HG02623 (cell line): ENCODE measurements around the gene MUS81.
"Not testable (repeated sequence)": the region's sequence is repeated elsewhere in the genome, so short reads cannot be mapped to it uniquely, and the experiment has no call there.

Experiments used
- ATAC-seq: cut with Tn5 transposase; IDR thresholded peaks from one replicate; pipeline ENCODE4 v1.9.1; 2021; ENCODE audit warnings: moderate library complexity; ENCODE audit not compliant: unreplicated experiment

The MUS81 gene

DNA sequence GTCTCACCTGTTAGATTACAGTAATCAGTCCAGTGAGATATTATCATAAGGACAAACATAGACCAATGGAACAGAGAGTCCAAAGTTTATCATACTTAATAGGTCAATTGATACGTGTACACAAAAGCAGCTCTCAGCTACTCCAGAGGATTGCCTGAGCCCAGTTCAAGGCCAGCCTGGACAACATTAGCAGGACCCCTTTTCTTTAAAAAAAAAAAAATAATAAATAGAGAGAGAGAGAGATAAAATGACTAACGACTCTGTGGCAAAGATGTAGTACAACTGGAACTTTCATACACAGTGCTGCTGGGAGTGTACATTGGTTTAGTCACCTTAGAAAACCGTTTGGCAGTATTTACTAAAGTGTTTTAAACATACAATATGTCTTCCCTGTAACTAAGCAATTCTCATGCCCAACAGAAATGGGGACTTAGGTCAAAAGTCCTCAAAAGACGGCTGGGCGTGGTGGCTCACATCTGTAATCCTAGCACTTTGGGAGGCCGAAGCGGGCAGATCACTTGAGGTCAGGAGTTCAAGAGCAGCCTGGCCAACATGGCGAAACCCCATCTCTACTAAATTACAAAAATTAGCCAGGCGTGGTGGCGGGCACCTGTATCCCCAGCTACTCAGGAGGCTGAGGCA, 15.9 kb upstream of the MUS81 start:
- ATAC-seq: no peak

DNA sequence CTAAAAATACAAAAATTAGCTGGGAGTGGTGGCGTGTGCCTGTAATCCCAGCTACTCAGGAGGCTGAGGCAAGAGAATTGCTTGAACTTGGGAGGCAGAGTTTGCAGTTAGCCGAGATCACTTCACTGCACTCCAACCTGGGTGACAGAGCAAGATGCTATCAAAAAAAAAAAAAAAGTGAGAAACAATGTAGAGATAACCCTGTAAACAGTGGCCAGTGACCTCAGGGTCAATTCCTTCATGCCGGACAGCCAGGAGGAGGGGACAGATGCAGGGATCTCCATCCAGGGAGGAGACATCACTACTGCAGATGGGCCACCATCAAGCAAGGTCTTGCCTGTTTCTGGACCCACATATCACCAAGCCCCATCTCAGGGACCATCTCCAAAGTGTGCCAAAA, 12.5 kb upstream of the MUS81 start:
- no peak for ATAC-seq

DNA sequence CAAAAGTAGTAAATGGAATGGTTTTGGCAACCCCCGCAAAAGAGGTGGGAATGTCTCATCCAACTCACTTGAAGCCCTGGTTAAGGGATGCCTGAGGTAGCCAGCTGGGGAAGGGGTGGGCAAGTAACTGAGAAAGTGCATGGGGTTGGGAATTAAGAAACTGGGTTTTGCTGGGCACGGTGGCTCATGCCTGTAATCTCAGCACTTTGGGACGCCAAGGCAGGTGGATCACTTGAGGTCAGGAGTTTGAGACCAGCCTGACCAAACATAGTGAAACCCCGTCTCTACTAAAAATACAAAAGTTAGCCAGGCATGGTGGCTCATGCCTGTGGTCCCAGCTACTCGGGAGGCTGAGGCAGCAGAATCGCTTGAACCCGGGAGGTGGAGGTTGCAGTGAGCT, 11.5 kb upstream of the MUS81 start:
- not testable (repeated sequence) for ATAC-seq

DNA sequence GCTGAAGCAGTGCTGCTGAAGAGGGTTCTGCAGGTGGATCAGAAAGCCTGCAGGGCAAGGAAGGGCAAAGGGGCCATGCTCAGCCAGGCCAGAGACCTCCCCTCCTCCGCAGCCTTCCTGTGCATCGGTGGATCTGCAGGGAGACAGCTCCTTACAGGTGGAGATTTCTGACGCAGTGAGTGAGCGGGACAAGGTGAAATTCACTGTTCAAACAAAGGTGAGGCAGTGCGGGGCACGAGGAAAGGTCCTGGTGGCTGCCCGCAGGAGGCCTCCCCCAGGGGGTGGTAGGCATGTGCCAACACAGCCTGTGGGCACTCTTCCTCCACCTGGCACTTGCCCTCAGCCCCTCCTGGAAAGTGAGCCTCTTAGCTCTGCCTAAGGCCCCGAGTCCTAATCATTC, 10.9 kb upstream of the MUS81 start:
- no peak for ATAC-seq

DNA sequence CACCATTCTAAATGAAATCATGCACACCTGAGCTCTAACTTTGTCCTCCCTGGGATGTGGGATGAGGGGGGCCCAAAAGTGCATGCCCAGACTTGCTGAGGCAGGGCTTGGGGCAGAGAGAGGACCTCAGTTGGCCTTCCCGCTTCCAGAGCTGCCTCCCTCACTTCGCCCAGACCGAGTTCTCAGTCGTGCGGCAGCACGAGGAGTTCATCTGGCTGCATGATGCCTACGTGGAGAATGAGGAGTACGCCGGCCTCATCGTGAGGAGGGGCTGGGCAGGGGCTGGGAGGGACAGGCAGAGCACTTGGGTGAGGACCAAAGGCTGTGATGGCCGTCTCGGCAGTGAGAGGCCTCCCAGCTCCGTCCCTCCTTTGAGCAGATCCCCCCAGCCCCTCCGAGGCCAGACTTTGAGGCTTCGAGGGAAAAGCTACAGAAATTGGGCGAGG, 10.4 kb upstream of the MUS81 start:
- no peak for ATAC-seq

GRCh38 chr11:65850217-65851082, 9.8 kb upstream of the MUS81 start:
- ATAC-seq: no peak

GRCh38 chr11:65851083-65851579, 9.1 kb upstream of the MUS81 start:
- no peak for ATAC-seq

DNA sequence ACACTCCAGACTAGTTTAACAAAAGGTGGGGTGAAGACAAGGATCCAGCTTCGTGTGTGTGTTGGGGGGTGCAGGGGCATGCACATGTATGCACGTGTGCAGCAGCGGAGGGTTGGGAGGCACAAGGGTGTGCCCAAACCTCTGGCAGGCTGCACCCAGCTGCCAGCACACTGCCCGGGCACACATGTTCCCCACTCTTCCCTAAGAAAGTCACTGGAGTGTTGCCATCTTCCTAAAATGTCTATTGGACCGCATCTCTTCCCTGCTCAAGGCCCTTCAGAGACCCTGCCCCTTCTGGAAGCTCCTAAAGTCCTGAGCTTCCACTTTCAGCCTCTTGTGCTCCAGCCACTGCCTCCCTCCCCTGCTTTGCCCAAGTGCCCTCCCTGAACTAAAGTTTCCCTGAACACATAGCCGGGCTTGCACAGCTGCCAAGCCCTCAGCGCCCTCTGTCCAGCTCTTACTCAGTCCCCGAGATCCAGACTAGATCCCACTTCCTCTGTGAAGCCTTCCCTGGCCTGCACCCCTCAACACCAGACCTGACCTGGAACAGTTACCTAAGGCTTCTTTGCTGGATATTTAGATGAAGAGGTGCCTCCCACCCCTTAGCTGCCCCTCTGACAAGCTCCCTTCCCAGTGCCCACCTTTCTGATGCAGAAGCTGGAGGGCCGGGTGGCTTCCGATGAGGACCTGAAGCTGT, 8.3 kb upstream of the MUS81 start:
- ATAC-seq: no peak

DNA sequence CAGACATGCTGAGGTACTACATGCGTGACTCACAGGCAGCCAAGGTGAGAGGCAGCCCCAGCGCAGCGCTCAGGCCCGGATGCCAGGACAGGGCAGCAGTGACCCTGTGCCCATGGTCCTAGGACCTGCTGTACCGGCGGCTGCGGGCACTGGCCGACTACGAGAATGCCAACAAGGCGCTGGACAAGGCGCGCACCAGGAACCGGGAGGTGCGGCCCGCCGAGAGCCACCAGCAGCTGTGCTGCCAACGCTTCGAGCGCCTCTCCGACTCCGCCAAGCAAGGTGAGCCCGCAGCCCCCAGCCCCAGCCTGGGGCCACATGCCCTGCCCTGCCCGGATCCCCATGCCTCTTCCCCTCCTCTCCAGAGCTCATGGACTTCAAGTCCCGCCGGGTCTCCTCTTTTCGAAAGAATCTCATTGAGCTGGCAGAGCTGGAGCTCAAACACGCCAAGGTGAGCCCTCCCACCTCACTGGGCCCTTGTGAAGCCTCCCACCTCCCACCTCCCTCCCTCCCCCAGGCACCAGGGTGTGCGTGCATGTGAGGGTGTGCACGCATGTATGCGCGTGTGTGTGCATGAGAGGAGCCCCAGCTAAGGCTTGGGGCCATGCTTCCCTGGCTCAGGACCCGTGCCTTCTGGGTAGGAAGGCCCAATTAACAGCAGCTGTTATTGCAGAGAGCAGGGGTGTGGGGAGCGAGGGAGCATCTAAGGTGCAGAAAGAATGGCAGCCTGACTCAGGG, 7.6 kb upstream of the MUS81 start:
- no peak for ATAC-seq

DNA sequence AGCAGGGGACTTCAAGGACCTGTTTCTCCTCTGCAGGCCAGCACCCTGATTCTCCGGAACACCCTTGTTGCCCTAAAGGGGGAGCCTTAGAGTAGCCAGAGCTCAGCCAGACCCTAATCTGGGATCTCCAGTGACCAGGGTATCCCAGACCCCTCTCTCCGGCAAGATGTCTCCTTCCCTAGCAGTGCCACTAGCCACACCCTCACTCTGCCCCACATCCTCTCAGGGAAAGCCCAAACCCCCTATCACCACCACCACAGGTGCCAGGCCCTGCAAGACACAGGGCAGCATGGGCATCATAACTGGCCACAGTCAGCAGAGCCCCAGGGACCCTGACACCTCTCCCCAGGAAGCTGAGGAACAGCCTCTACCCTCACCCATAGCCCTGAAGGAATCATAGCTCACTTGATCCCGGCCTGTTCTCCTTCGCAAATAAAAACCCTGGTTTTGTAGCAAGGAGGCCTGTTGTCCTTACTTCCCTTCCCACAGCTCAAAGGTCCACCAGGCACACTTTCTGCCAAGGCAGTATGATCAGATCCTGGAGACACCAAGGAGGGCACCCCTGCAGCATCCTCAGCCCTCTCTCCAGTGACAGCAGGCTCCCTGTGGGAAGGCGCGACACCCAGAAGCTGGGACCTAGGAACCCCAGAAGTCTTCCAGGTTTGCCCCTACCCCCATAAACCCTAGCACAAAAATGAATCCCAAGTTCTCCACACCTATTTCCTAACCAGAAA, 6.8 kb upstream of the MUS81 start:
- ATAC-seq: no peak

- no peak for ATAC-seq
Observed at GRCh38 chr11:65854161-65854592, 6.1 kb upstream of the MUS81 start.

DNA sequence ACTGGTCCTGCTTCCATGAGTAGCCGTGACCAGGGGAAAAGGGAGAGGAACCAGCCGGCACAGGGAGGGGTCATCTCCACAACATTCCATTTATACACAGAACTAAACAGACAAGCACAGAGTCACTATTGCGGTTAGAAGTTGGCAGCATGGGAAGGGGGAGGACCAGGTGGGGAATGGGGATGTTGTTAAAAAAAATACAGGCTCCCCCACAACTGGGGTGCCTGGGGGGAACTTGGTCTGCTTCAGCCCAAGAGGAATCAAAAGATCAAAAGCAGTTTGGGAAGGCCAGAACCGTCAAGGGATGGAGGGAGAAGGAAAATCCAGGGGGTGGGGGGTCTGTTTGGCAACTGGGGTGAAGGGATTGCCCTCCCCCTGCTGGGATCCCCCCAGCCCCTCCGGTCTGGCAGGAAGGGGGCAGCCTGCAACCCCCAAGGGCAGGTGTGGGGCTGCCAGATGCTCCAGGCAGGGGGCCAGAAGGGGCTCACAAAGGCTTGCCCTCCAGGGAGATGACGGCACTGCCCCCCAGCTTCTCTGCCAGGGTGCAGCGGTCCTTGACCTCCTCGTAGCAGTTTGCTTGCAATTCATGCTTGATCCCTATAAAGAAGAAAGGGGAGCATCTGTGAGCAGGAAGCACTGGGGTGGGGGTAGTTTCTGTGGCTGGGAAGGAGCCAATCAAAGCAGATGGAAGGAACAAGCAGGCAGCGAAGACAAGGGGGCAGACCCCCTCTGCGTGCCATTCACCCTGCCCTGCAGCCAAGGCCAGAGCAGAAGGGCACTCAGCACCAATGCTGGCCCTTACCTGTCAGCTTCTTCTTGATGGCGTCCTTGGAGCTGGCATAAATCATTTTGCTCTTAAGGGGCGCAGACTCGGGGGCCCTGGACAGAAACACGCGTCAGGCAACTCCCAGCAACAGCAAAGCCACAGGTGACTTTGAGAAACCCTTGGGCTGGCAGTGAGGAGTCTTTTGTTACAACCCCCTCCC, 5.1 kb upstream of the MUS81 start:
- no peak for ATAC-seq

DNA sequence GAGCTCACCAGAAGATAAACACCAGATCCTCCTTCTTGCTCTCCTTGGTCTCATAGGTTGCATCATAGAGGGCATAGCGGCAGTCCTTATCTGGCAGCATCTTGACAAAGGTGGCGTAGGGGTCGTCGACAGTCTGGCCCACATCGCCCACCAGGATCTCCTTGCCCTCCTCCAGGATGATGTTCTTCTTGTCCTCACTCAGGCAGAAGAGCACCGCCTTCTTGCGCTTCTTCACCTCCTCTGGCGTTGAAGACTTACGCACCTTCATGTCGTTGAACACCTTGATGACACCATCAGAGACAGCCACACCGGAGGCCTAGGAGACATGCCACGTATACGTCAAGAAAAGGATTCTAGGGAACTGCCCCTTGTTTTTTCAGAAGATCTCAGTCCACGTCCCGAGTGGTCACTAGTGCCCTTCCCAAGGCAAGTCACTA, 4.3 kb upstream of the MUS81 start:
- no peak for ATAC-seq

GRCh38 chr11:65856689-65857499, 3.3 kb upstream of the MUS81 start:
- peak; percentile 23 for ATAC-seq

DNA sequence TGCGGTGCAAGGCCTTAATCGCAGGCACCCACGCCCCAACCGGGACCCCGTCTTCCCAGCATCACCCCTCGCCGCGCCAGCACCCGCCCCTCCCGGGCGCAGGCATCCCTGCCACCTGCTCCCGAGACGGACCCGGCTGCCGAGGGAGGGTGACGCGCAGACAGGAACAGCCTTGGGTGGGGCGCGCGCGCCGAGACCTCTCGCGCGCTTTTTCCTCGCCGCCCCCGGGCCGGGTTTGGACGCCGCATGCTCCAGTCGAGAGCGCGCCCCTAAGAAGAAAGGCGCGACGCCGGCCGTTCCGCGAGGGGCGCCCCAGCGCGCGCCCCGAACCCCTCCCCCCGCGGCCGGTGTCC, 2.8 kb upstream of the MUS81 start:
- peak; percentile 1 for ATAC-seq

- peak; percentile 44 for ATAC-seq
Observed at GRCh38 chr11:65857853-65858680, 2.2 kb upstream of the MUS81 start, which contains the start of gene CFL1. Gene CFL1 (minus strand): TSS chr11:65858180. CDS start chr11:65858099, 81 bp downstream.

GRCh38 chr11:65858681-65859087, 1.5 kb upstream of the MUS81 start:
- ATAC-seq: no peak
